ENCODE measurements around the gene CA5A. TPM values are rescaled to one million over a fixed set of nuclear protein-coding genes. Genes with fewer than 3 reads are reported as not detected.

CA5A gene
- total RNA-seq, 4 donors from 2014 or later = not detected

DNA sequence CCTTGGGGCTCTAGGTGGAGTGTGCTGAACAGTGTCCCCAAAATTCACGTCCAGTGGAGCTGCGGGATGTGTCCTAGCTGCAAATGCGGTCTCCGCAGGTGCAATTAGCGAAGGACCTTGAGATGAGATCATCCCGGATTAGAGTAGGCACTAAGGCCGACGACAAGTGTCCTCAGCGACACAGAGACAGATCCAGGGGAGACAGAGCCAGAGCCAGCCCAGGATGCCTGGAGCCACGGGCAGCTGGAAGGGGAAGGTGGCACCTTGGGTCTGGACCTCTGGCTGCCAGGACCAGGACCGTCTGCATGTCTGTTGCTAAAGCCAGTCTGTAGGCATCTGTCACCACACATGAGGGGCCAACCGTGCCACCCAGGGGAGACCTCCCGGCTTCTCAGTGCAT lies 91.5 kb downstream of the CA5A start:
- Histone ChIP-seq H3K9me3 (no peaks in the 10 kb centered on the region), H3K4me3 (no peak overlapping the region), H3K4me1 (peaks cover 0 to 28% (median 0%) of the 10 kb centered on the region in 3 donors), H3K27ac (no peak overlapping the region), H3K36me3 (peaks cover 0 to 37% of the 10 kb centered on the region in 2 donors), H3K27me3 (no peaks in the 10 kb centered on the region)
- no peak for ATAC-seq
- WGBS, 2 donors (ENCODE audit: low coverage in 1 of 2) = 89% methylated on average over 3 of the region's 13 CpGs; no CpG with 5 or more reads in 1 of the 2 donors
- TF ChIP-seq POLR2A (IDR thresholded peaks at IDR 0.05) (no peak), POLR2AphosphoS5 (IDR thresholded peaks at IDR 0.05) (no peak), EP300 (IDR thresholded peaks at IDR 0.05) (no peak)
- TF ChIP-seq, protein P1, sequence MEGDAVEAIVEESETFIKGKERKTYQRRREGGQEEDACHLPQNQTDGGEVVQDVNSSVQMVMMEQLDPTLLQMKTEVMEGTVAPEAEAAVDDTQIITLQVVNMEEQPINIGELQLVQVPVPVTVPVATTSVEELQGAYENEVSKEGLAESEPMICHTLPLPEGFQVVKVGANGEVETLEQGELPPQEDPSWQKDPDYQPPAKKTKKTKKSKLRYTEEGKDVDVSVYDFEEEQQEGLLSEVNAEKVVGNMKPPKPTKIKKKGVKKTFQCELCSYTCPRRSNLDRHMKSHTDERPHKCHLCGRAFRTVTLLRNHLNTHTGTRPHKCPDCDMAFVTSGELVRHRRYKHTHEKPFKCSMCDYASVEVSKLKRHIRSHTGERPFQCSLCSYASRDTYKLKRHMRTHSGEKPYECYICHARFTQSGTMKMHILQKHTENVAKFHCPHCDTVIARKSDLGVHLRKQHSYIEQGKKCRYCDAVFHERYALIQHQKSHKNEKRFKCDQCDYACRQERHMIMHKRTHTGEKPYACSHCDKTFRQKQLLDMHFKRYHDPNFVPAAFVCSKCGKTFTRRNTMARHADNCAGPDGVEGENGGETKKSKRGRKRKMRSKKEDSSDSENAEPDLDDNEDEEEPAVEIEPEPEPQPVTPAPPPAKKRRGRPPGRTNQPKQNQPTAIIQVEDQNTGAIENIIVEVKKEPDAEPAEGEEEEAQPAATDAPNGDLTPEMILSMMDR (IDR thresholded peaks at IDR 0.05) = no peak

DNA sequence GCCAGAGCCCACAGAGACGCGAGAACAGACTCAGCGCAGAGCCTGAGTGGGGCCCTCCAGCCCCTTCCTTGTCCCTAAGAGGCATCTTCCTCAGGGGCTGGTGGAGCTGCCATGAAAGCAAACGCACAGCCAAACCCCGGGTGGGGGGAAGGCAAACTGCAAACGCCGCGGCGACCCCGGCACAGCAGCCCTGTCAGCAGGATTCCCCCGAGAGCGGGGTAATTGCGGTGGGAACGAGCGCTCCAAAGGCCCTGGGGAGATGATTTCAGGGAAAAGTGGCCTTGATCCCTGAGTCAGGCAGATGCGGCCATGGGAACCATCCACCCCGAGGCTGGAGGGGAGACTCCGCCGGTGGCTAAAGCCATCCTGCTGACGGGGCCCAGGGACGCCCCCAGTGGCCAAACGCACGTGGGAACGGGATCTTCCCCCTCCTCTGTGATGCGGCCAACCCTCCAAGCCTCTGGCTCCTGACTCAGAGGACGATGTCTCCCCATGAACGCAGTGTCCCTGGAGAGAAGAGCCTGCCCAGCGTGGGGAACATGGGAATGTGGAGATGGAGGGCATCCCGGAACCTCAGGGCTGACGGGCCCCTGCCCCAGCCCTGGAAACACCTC lies 92.1 kb downstream of the CA5A start:
- Histone ChIP-seq H3K27me3 (no peaks in the 10 kb centered on the region), H3K4me1 (peaks cover 0 to 26% (median 0%) of the 10 kb centered on the region in 3 donors), H3K9me3 (no peaks in the 10 kb centered on the region), H3K4me3 (no peak overlapping the region), H3K36me3 (peaks cover 0 to 40% of the 10 kb centered on the region in 2 donors), H3K27ac (no peak overlapping the region)
- WGBS, 2 donors (ENCODE audit: low coverage in 1 of 2) = 80 to 94% methylated on average over 1 to 3 of the region's 30 CpGs
- no peak for TF ChIP-seq EP300 (IDR thresholded peaks at IDR 0.05)
- TF ChIP-seq POLR2AphosphoS5 (IDR thresholded peaks at IDR 0.05) = no peak
- TF ChIP-seq, protein P1 (IDR thresholded peaks at IDR 0.05) = no peak
- TF ChIP-seq POLR2A (IDR thresholded peaks at IDR 0.05) = no peak
- ATAC-seq = no peak

DNA sequence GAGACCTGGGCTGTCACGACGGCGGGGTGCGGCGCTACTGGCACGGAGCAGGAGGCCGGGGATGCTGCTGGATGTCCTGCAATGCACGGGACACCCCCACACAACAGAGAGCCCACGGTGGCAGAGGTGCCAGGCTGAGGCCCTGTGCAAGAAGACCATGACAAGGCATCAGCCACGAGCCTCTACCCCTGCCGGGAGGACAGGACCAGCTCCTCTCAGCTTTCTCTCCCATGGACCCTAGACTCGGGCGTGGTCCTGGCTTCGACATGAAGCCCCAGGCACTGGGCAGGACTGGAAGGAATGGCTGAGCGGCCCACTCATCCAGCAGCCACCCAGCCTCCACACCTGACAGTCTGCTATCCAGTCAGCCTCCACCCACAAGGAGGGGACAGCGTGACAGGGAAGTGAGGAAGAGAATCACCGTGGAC lies 92.6 kb downstream of the CA5A start:
- TF ChIP-seq POLR2A (IDR thresholded peaks at IDR 0.05) (no peak), POLR2AphosphoS5 (IDR thresholded peaks at IDR 0.05) (no peak)
- H3K27ac ChIP-seq = no peak overlapping the region
- H3K27me3 ChIP-seq = no peaks in the 10 kb centered on the region
- peaks cover 0 to 24% (median 0%) of the 10 kb centered on the region in 3 donors for H3K4me1 ChIP-seq
- H3K9me3 ChIP-seq = no peaks in the 10 kb centered on the region
- WGBS, 2 donors (ENCODE audit: low coverage in 1 of 2) = 92 to 100% methylated on average over 1 to 7 of the region's 17 CpGs
- peaks cover 0 to 40% of the 10 kb centered on the region in 2 donors for H3K36me3 ChIP-seq
- H3K4me3 ChIP-seq = no peak overlapping the region
- no peak for ATAC-seq

DNA sequence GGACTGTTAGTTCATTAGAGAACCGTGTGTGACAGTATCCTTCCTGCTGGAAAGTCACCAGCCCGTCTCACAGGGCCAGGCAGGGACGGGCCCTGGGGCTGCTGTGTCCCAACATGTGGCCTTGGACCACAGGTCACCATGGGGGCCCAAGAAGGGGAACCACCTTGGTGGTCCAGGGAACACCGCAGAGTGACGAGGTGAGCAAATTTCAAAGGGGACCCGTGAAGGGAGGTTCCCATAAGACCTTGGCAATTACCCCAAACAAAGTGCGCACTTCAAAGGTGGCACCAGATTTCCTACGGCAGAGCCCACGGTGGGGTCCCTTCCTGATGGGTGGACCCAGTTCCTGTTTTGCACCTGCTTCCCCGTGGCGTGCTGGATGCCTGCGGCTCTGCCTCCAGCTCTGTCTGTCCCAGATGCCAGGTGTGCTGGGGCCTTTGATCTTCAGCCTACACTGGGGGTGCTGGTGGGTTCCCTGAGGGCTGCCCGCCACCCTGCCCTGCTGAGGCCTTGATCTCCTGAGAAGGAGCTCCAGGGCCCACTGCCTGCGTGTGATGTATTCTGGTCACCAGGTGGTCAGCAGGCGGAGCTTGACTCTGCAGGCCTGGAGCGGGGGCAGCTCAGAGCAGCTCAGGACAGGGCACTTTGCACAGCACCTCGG lies 94.0 kb downstream of the CA5A start:
- H3K36me3 ChIP-seq = peaks cover 0 to 49% of the 10 kb centered on the region in 2 donors
- H3K9me3 ChIP-seq = no peaks in the 10 kb centered on the region
- H3K4me3 ChIP-seq = no peak overlapping the region
- no peak overlapping the region for H3K27ac ChIP-seq
- WGBS, 2 donors (ENCODE audit: low coverage in 1 of 2) = 90 to 93% methylated on average over 2 to 3 of the region's 17 CpGs
- no peak for ATAC-seq
- no peaks in the 10 kb centered on the region for H3K27me3 ChIP-seq
- no peak for TF ChIP-seq EP300 (IDR thresholded peaks at IDR 0.05)
- TF ChIP-seq, protein P1 (IDR thresholded peaks at IDR 0.05) = no peak
- no peak for TF ChIP-seq POLR2AphosphoS5 (IDR thresholded peaks at IDR 0.05)
- peaks cover 0 to 11% (median 0%) of the 10 kb centered on the region in 3 donors for H3K4me1 ChIP-seq

DNA sequence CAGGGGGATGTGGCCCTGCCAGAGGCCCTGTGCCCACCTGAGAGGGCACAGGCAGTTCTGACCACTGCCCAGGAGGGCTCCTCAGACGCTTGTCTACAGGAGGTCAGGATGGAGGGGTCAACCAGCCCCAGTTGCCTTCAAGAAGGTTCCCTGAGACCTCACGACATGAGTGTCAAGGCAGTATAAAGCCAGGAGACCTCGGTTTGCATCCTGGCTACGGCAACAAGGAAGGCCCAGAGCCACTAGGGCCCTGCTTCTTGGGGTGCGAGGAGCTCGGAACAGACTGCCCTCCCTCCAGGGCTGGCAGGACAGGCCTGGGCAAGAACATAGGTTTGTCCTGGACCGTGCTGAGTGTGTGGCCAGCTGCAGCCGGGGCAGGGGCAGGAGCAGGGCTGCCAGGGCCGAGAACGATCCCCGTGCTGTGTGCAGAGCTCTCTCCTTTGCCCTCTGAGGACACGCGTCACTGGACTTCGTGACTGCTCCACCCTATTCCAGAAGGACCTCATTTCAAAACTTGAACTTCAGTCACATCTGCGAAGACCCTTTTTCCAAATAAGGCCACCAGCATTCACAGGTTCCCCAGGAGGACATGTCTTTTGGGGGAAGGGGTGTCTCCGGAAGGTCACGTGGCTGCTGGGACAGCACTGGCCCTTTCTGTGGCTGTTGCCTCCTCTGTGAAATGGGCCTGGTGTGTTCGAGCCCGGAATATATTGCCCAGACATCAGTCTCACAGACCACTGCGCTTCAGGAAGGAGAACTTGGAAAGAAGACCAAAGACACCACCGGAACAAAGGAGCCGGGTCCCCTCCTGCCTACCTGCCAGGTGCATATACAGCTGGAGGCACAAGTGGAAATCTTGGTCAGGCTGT lies 94.8 kb downstream of the CA5A start:
- 60 to 97% methylated on average over 1 to 7 of the region's 22 CpGs for WGBS, 2 donors (ENCODE audit: low coverage in 1 of 2)
- no peak overlapping the region for H3K27ac ChIP-seq
- TF ChIP-seq POLR2AphosphoS5 (IDR thresholded peaks at IDR 0.05) = no peak
- H3K36me3 ChIP-seq = peaks cover 0 to 57% of the 10 kb centered on the region in 2 donors
- no peaks in the 10 kb centered on the region for H3K9me3 ChIP-seq
- no peak for ATAC-seq
- no peaks in the 10 kb centered on the region for H3K27me3 ChIP-seq
- peaks cover 0 to 4% (median 0%) of the 10 kb centered on the region in 3 donors for H3K4me1 ChIP-seq
- no peak overlapping the region for H3K4me3 ChIP-seq

Data from gastroesophageal sphincter (tissue), 4 donors.